Spleen (tissue), 7 donors: ENCODE data around the gene KMT2B.

Source experiments
- POLR2A ChIP-seq, 3 donors: fragments of 450-650 bp; IDR thresholded peaks; one replicate each; pipeline ENCODE4 v1.5.1; 2017; ENCODE audit warnings: antibody characterized with exemption in 3 of 3, mild to moderate bottlenecking in 1 of 3
- TF ChIP-seq, protein P1 (sequence below), 11 experiments: fragments of 200-600 bp in 7 of 11; fragments of 450-650 bp in 4 of 11; sonication (generic) in 4 of 11; IDR thresholded peaks in 8 of 11; conservative IDR thresholded peaks in 3 of 11; 1 replicate in 7 of 11; 2 replicates in 4 of 11; pipeline versions ENCODE4 v1.4.0 to v1.8.0; 2016 to 2021; ENCODE audit warnings: antibody characterized with exemption in 11 of 11, inconsistent platforms in 4 of 11, mild to moderate bottlenecking in 1 of 11
- donor health status: DM: no; HTN: no; CAD: no; lungs with moderate emphysema.
- donor health status: DM: no; HTN: no; CAD: no.
- donor health status: DM: no; HTN: no; CAD: no.

DNA sequence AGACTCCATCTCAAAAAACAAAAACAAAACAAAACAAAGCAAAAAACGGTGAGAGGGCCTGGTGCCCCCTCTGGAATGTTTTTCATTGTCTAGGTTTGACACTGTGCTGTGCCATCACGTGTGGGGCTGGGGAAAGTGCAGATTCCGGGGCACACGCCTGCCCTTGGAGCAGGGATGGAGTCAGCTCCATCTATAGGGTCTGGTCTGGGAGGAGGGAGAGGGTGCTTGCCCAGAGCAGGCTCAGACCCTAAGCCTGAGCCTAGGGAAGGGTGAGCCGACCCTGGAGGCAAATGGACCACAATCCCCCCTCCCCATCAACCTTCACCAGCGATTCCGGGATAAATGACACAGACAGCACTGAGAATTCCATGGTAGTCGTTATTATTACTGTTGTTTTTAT is 24.4 kb upstream of the KMT2B start:
- TF ChIP-seq POLR2A (IDR thresholded peaks at IDR 0.05): no peak
- TF ChIP-seq, protein P1, sequence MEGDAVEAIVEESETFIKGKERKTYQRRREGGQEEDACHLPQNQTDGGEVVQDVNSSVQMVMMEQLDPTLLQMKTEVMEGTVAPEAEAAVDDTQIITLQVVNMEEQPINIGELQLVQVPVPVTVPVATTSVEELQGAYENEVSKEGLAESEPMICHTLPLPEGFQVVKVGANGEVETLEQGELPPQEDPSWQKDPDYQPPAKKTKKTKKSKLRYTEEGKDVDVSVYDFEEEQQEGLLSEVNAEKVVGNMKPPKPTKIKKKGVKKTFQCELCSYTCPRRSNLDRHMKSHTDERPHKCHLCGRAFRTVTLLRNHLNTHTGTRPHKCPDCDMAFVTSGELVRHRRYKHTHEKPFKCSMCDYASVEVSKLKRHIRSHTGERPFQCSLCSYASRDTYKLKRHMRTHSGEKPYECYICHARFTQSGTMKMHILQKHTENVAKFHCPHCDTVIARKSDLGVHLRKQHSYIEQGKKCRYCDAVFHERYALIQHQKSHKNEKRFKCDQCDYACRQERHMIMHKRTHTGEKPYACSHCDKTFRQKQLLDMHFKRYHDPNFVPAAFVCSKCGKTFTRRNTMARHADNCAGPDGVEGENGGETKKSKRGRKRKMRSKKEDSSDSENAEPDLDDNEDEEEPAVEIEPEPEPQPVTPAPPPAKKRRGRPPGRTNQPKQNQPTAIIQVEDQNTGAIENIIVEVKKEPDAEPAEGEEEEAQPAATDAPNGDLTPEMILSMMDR (IDR thresholded peaks at IDR 0.05 in 8 of 11, conservative IDR thresholded peaks at IDR 0.05 in 3 of 11): no peak
